ENCODE results near the gene ZBTB38. TPM values are rescaled to one million over a fixed set of nuclear protein-coding genes. Genes with fewer than 3 reads are reported as not detected.

ZBTB38 gene
- total and polyA plus RNA-seq, 2 of the 13 experiments (the other 11 are each of a cell fraction or from before 2014, with no cell fraction given): 26.8 to 51.7 TPM

- TF ChIP-seq HNF1A (IDR thresholded peaks at IDR 0.05; ENCODE audit: low read depth): 0 out of 2 replicates have a peak, but pooled peaks have one; percentile 22
- peak; percentile 43; the same call in 1 of the 2 replicates for TF ChIP-seq HNF1A (CRISPR knock-in tag; IDR thresholded peaks at IDR 0.05; ENCODE audit: borderline replicate concordance)
- TF ChIP-seq CC2D1A (CRISPR knock-in tag; IDR thresholded peaks at IDR 0.05): no peak
- no peak for TF ChIP-seq NCOA5 (CRISPR knock-in tag; IDR thresholded peaks at IDR 0.05)
- no peak for TF ChIP-seq ZNF572 (CRISPR knock-in tag; IDR thresholded peaks at IDR 0.05)
- 0 out of 2 replicates have a peak, but pooled peaks have one; percentile 47 for TF ChIP-seq THRA (CRISPR knock-in tag; IDR thresholded peaks at IDR 0.05; ENCODE audit: borderline replicate concordance)
- TF ChIP-seq ZNF772 (CRISPR knock-in tag; IDR thresholded peaks at IDR 0.05): no peak; the same call in 1 of the 2 replicates
- peak; percentile 30; the same call in 1 of the 2 replicates for TF ChIP-seq ONECUT2 (CRISPR knock-in tag; IDR thresholded peaks at IDR 0.05)
- TF ChIP-seq ATF7 (IDR thresholded peaks at IDR 0.05): peak; percentile 68
- TF ChIP-seq ATF7 (CRISPR knock-in tag; IDR thresholded peaks at IDR 0.05): no peak
- TF ChIP-seq ZSCAN20 (CRISPR knock-in tag; IDR thresholded peaks at IDR 0.05; ENCODE audit: borderline replicate concordance): peak; percentile 97
- TF ChIP-seq CBX1 (IDR thresholded peaks at IDR 0.05; ENCODE audit: low read depth): no peak
- TF ChIP-seq TCF12 (IDR thresholded peaks at IDR 0.05): no peak
- TF ChIP-seq TCF12 (CRISPR knock-in tag; IDR thresholded peaks at IDR 0.05): no peak
- no peak for TF ChIP-seq ZFP91 (CRISPR knock-in tag; IDR thresholded peaks at IDR 0.05; ENCODE audit: borderline replicate concordance)
- TF ChIP-seq TBX2 (CRISPR knock-in tag; IDR thresholded peaks at IDR 0.05; ENCODE audit: borderline replicate concordance): peak; percentile 64; the same call in 1 of the 2 replicates
- no peak for TF ChIP-seq HNRNPH1 (optimal IDR thresholded peaks at IDR 0.05; ENCODE audit: low read depth, low read length)
- TF ChIP-seq FOXP4 (CRISPR knock-in tag; IDR thresholded peaks at IDR 0.05): peak; percentile 69
- peak; percentile 53; the same call in 1 of the 2 replicates for TF ChIP-seq ATF5 (CRISPR knock-in tag; IDR thresholded peaks at IDR 0.05; ENCODE audit: low read depth)
These were observed 32.0 kb downstream of the ZBTB38 start (continued) for GRCh38 chr3:141400073-141400971.

Data from HepG2 (cell line).